Epithelial cell of prostate (primary cell): Measurements from ENCODE around the gene CMTM4.
A peak's percentile ranks its signal among the peaks of the same experiment; 100 is the strongest.
"Not testable (repeated sequence)": the region's sequence is repeated elsewhere in the genome, so short reads cannot be mapped to it uniquely, and the experiment has no call there.

ENCODE experiments used
- DNase-seq: peaks from one replicate; pipeline ENCODE4 v3.0.0-alpha.2; 2011; ENCODE audit warnings: low read depth, low spot score
- H3K27ac ChIP-seq: fragments of 450-650 bp; 2 replicates; pipeline ENCODE4 v1.5.1; 2017; ENCODE audit warnings: mild to moderate bottlenecking

CMTM4 gene

DNA sequence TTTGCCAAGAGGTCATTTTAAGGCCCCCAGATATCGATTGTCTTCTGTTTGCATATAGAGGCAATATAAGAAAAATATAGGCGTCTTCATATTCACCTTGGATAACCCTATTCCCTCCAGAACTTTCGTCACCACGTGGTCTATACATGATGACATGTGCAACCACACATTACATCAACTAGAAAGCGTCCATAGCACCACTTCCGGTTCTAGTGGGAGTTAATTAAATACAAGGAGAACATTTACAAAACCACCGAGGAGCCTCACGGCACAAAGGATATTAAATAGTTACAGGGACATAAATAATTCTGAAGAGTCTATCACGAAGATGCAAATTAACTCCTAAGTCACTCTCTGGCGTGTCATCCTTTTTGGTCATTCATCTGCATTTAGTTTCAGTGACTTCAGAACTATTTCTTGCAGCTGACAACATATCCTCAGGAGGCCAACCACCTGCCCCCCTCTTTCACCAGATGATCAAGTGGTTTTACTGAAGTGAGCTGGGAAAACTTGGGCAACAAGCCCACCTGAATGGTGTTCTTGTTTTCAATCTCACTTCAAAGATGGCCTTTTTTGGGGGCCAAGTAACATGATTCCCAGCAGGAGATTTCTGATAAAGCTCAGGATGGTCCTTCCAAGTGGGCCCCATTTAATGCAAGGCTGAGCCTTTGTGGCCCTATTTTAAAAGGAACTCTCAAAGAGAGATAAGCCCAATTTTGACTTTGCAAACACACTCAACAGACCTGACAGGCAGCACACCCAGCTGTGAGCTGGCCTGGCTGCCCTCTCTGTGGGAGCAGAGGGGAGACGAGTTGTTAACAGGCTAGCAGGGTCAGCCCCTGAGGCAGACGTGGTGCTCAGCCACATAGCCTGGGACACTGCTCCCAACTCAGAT is 76.8 kb downstream of the CMTM4 start:
- DNase-seq = no peak
- H3K27ac ChIP-seq = peak overlapping the region; percentile 79

DNA sequence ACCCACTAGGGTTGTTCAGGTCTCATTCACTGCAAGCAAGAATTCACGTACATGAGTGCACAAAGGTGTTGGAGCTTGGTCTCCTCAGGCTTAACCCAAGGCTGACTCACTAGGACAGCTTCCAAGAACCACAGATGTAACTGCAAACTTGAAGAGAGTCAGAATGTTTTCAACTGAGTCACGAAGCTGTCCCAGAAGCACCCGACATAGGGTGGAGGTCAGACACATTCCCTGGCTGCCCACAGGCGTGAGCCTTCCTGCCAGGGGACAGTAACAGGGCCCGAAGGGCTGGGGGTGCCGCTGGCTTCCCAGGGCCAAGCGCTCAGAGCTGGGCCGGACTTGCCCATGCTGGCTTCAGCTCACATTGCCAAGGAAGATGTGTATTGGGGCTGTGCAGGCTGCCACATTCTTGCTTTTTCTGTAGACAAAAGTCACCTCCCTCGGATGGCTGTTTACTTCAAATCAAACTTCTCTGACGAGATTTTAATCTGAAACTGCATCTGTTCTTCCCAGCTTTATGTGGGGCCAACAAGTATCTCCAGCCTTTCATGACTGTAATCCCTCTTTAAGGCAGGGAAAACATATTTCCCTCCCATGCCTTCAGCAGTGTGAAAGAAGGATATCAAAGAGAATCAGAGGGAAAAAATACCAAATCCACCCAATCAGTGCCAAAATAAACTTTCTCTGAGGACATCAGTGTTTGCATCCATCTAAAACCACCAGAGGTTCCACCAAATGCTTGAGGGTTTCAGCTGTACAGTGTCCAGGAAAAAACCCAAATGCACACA is 77.8 kb downstream of the CMTM4 start:
- peak; percentile 83 for DNase-seq
- peak overlapping the region; percentile 79 for H3K27ac ChIP-seq

DNA sequence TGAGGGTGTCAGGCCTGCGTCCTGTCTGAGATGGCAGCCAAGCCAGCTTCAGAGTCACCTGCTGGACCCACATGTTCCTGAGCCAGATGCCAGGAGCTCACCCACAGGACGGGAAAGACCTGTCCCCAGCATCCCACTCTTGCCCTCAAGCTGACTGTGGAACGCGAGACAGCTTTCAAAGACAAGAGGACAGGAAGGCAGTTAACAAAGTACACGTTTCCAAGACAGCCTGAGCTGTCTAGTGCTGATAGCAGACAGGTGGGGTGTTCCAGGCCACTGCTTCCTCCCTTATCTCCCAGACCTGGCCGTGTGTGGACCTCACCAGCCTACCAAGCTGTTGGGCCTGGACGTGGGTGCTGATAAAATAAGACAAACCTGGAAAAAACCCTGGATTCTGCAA is 78.8 kb downstream of the CMTM4 start:
- peak overlapping the region; percentile 79 for H3K27ac ChIP-seq
- no peak for DNase-seq

DNA sequence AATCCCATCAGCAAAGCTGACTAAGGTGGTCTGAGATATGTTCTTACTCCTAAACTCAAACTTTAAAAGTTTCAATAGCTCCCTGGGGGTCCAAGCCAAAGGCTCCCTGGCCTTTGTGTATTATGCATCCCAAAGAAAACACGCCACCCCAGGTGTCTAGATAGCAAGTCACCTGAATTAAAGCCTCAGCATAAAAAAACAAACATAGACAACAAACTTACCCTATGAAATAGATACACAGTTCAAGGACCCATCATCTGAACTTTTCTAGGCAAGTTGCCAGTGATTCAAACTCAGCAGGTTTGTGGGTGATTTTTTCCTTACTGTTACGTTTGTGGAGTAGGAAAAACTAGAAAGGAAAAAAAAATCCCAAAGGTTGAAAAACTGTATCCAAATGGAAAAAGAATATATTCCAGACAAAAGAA is 79.5 kb downstream of the CMTM4 start:
- DNase-seq = no peak
- H3K27ac ChIP-seq = no peak overlapping the region

DNA sequence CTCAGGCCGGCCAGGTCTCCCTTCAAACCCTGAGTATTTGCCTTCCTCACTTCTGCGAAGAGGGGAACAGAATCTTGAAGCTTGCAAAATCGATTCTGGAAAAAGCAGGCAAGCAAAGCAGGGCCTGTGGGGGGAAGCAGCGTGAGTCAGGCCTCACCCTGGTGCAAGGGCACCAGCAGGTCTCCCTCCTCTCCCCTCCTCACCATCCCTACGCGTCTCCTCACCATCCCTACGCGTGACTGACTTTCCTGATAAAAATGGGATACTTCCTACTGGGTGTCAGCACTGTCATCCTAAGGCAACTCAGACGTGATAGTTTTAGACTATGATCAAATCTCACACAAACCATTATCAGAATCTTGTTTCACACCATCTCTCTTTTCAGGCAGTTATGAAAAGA is 80.0 kb downstream of the CMTM4 start:
- no peak for DNase-seq
- H3K27ac ChIP-seq = no peak overlapping the region

DNA sequence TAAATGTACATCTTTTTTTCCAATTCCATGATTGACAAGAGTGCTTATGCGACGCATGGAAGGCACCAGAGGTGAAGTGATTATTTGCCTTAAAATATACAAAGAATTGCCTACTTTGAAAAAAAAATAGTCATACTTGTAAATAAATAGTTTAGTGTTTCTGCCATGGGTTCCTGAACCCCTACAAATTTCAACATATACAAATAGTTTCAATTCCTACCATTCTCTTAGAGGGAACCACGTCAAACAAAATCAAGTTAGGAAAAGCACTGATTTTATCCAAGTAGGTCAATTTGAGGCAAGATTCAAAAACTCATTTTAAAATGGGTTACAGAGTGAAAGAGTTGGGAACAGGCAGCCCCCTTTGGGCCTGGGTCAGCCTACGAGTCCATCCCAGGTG is 80.4 kb downstream of the CMTM4 start:
- no peak for DNase-seq
- no peak overlapping the region for H3K27ac ChIP-seq

DNA sequence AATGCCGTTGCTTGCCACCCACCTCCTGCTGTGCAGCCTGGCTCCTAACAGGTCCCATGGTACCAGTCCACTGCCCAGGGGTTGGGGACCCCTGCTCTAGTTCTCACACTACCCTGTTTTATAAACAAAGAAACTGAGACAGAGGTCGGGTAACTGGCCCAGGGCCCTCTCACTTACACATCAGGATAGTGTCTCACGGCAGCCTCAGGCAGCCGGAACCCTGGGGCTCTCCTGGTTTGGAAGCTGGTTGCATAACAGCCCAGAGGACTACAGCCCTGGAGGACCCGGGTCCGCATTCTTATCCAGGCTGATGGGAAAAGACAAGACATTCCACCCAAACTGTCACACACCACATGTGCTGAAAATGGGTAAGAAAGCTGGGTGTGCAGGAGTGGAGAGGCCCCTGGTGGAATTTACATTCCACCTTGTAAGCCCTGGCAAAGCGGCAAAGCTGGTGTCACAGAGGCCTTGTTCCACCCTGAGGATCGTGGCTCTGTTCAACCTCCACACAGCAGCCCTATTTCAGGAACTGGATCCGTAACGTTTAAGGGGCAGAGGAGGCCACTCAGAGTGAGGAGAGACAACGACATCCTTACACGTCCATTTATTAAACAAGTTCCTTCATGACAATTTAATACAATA is 82.3 kb downstream of the CMTM4 start:
- DNase-seq = no peak
- no peak overlapping the region for H3K27ac ChIP-seq

DNA sequence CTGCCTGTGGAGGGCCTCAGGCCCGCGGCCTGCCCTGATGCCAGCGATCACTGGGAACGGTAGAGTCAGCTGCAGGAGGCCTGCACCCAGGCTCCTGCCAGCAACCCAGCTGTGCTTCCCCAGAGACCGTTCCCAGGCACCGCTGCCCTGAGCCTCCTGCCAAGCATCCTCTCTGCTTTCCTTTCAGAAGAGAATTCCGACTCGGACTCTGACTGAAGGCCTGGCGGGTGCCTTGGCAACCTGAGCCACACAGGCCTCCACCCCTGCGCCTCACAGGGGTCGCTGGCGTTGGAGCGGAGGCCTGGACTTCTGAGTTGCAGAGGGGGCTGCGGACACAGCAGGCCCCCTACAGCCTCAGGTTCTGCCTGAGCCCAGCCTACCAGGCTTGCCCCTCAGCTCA is 84.1 kb downstream of the CMTM4 start:
- no peak overlapping the region for H3K27ac ChIP-seq
- DNase-seq = no peak

DNA sequence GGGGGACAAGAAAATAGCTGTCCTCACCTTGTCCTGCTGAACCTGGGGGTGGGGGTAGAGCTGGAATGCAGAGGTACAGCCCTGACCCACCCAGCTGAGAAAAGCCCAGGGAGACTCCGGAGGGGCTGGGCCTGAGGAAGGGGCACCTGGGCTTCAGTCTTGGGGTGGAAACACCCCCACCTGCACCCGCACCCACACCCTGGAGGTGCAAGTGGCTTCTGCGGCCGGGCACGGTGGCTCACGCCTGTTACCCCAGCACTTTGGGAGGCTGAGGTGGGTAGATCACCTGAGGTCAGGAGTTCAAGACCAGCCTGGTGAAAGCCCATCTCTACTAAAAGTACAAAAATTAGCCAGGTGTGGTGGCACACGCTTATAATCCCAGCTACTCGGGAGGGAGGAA is 84.6 kb downstream of the CMTM4 start:
- not testable (repeated sequence) for DNase-seq, H3K27ac ChIP-seq

DNA sequence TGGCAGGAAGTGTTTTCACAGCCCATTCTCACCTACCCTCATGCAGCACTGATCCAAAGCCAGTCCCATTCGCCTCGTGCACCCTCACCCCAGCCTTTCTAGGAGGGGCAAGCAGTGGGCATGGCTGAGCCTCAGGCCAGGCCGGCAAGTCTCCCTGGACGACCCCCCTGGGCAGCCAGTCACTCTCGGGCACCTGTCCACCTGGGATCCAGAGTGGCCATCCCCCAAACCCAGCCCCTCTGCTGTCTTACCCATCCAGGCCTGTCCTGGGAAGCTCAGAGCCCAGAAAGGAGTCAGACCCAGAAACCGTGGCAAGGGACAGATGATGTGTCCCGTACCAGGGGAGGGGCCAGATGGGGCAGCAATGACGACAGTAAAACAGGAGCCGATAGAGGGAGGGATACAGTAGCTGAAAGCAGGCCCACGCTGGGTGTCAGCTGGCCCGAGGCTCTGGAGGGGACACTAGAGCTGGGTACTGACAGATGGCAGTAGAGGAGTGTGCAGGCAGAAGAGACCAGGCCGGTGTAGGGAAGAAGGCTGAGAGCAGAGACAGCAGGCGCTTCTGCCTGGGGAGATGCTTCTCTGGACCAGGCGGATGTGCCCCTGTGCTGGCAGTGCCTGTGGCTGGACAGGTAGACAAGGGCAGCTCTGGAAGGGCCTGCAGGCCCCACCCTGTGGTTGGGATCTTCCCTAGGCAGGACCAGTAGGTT is 86.3 kb downstream of the CMTM4 start:
- H3K27ac ChIP-seq = no peak overlapping the region
- no peak for DNase-seq

DNA sequence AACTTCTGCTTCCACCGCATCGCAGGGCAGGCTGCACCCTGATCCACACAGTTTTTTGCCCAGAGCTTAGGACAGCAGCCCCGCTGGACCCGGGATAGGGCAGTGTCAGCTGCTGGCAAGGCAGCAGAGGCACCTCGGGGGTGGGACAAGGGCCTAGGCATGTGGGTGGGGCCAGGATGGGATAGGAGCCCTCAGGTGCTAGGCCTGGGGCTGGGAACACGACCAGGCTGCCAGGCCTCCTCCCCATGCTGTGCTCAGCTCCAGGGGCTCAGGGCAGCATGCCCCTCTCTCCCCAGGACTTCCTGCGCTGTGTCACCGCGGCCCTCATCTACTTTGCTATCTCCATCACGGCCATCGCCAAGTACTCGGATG is 87.4 kb downstream of the CMTM4 start:
- no peak for DNase-seq
- no peak overlapping the region for H3K27ac ChIP-seq

DNA sequence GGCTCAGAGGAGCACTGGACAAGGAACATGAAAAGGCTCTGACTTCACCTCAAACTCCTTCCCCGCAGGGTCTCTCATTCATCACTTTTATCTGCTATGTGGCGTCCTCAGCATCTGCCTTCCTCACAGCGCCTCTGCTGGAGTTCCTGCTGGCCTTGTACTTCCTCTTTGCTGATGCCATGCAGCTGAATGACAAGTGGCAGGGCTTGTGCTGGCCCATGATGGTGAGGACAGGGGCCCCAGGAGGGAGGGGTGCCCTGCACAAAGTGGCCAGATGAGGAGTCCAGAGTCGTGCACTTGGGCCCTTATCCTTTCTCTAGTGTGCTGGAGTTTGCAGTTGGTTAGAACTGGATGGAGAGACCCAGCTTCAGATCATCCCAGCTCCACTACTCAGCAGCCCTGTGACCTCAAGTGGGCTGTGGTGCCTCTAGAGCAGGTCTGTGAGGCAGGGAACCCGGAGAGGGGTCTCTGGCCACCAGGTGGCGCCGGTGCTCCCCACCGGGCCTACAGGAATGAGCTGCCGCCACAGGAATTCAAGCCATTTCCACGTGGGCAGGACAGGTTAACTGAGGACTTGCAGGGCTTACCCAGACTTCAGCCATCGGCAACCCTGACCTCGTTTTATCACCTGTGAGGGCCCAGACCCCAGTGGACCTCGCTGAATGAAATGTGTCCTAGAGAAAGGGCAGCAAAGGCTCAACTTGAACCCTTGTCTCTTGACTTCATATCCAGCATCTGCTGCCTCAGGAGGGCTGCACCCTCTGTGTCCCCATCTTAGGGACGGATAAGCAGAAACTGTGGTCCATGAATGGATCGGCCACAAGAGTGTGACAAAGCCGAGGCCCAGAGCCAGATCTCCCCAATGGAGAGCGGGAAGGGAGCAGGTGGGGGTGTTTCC is 88.1 kb downstream of the CMTM4 start:
- DNase-seq = peak; percentile 57
- no peak overlapping the region for H3K27ac ChIP-seq

DNA sequence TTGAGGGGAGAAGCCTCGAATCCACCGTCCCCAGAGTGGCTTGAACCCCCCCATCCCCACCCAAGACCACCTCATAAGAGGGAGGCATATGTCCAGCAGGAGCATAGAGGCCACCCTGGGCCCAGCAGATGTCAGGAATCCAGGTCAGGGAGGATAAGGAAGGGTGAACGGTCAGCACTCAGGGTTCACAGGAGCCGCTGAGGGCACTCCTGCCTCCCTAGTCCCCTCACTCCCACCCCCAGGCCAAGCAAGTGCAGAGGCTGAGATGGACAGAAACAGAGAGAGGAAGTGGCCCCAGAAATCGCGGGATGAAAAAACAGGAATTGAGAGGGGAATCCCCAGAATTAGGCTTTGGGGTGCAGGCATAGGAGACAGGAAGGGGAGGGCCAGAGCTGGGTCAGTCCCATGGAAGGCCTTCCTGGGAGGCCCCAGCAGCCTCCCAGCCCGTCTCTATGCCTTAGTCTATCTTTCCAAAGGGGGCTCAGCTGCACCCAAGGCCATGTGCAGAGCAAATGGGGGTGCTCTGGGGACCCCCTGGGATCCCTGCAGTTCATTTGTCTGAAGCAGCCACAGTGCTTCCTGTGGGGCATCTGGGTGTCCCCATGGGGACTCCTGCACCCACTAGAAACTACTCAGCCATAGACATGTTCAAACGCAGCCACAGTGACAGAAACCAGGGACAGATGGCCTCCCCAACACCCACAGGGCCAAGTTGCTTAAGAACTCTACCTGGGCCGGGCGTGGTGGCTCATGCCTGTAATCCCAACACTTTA is 90.4 kb downstream of the CMTM4 start:
- H3K27ac ChIP-seq = peak overlapping the region; percentile 59
- no peak for DNase-seq

DNA sequence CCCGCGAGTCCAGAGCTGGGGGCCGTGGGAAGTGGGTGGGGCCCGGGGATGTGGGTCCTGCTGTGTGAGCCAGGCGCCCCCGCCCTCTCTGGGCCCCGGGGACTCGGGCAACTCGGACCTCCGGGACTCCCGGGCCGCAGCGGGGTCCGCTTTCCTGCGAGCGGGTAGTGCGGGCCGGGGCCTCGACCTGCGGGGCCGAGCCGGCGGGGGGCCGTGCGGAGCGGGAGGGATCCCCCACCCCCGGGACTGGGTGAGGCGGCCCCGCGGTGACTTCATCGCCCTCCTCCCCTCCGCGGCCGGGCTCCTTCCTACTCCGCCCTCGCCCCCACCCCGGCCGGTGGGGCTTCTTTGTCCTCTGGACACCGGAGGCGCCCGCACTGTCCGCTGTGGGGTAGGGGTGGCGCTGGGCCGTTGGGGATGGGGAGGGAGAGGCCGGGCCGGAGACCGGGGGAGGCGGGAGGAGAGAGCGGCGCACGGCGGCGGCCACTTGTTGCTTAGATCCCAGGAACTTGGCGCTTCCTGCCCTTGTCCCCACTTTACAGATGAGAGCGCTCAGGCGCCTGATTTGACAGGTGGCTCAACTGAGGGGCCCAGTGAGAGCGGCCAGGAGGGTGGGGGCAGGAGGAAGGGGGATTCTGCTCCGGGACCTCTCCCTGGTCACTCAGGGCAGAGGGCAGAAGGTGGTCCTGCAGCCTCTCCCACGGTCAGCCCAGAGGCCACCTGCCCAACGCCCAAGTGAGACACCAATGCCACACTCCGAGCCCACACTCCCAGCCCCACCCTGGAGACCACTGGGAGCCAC is 91.2 kb downstream of the CMTM4 start:
- peak overlapping the region; percentile 59 for H3K27ac ChIP-seq
- no peak for DNase-seq

DNA sequence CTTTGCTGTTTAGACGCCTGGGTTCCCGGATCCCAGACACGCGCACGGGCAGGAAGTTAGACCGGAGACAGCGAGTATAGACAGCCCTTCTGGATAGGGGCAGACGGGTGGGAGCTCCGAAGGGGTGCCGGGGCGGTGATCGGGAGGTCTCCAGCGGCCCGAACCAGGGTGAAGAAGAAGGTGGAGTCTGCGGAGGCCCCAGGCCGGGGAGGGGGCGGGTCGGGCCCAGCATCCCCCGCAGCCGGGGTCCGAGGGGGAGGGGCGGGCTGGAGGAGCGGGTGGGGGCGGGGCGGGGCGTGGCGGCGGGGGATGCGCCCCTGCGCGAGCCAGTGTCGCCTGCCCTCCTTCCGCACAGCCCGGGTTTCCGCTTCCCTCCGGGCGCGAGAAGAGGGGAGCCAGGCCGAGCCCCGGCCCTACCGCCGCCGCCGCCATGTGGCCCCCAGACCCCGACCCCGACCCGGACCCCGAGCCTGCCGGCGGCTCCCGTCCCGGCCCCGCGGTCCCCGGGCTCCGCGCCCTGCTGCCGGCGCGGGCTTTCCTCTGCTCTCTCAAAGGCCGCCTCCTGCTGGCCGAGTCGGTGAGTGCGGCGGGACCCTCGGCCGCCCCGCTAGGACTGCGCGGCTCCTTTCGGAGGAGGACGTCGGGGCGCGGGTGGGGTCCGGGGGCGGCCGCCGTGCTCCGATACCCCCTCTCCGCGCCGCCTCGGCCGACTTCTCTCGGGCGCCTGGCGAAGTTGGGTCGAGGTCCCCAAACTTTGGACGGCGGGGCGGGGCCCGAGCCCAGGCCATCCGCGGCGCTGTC is 92.0 kb downstream of the CMTM4 start, which contains the start of gene CMTM3:
Gene CMTM3 (plus strand): TSS at position 329 of the 801 bp plus-strand sequence. CDS start 102 bp downstream, at position 431.
- peak within 1 kb of the TSS; percentile 59 for H3K27ac ChIP-seq
- no peak for DNase-seq

DNA sequence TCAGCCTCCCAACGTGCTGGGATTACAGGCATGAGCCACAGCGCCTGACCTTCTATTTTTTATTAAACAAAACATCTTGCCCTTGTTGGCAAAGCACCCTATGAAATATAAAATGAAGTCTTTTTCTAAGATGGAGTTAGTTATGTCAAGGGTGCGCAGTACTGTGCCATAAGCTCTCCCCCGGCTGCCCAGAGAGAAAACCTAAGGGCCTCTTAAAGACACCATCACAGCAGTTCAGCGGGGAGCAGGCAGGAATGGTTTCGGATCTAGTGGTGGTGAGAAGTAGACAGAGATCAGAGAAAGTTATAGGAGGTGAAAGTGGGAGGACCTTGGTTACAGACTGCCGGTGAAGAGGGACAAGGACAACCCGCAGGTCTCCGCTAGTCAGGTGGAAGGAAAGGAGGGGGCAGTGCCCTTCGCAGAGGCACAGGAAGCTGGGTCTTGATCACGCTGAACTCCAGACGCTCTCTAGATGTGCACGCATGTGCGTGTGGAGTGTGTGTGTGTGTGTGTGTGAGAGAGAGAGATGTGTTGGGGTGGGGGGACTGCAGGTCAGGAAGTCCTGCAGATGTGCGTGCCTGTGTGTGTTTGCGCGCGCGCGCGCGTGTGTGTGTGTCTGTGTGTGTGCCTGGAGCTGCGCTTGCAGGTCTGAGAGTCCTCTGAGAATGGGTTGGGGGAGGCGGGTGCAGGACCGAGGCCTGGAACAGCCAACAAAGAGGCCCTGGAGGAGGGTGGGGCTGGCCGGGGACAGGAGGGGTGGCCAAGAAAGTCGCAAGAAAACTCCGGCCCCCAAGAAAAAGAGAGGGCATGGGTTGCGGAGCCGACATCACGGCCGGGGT is 92.8 kb downstream of the CMTM4 start:
- DNase-seq = no peak
- H3K27ac ChIP-seq = no peak overlapping the region
